Neural cell (in vitro differentiated cells): ENCODE data around the gene UBE2N. TPM values are rescaled to one million over a fixed set of nuclear protein-coding genes. Genes with fewer than 3 reads are reported as not detected.

Source experiments
- H2AFZ ChIP-seq: fragments of 200-600, 300-800 bp; sonication (generic), shearing (Covaris generic); 2 replicates; pipeline ENCODE4 v1.6.0; 2014; ENCODE audit warnings: low read depth, mild to moderate bottlenecking, antibody characterized with exemption, low read length, moderate library complexity
- H3F3A ChIP-seq: fragments of 200-600 bp; shearing (Covaris generic); 2 replicates; pipeline ENCODE4 v1.6.1; 2016; ENCODE audit warnings: mild to moderate bottlenecking, moderate library complexity, mixed read lengths, antibody characterized with exemption, low read length; ENCODE audit not compliant: insufficient read depth, poor library complexity, severe bottlenecking
- H3K27ac ChIP-seq: fragments of 200-600, 300-800 bp; sonication (generic), shearing (Covaris generic); 2 replicates; pipeline ENCODE4 v1.5.1; 2014; ENCODE audit warnings: mild to moderate bottlenecking, low read length, moderate library complexity
- H3K27me3 ChIP-seq: fragments of 300-800, 200-600 bp; sonication (generic), shearing (Covaris generic); 2 replicates; pipeline ENCODE4 v1.6.0; 2014; ENCODE audit warnings: mild to moderate bottlenecking, low read depth, low read length, moderate library complexity; ENCODE audit not compliant: insufficient read depth
- H3K36me3 ChIP-seq: fragments of 300-800, 200-600 bp; sonication (generic), shearing (Covaris generic); 2 replicates; pipeline ENCODE4 v1.5.1; 2014; ENCODE audit warnings: mild to moderate bottlenecking, antibody characterized with exemption, low read length, moderate library complexity; ENCODE audit not compliant: insufficient read depth
- H3K4me2 ChIP-seq: fragments of 300-800, 200-600 bp; sonication (generic), shearing (Covaris generic); 2 replicates; pipeline ENCODE4 v1.6.0; 2014; ENCODE audit warnings: mild to moderate bottlenecking, low read length
- H3K4me3 ChIP-seq: fragments of 300-800, 200-600 bp; sonication (generic), shearing (Covaris generic); 2 replicates; pipeline ENCODE4 v1.5.1; 2014; ENCODE audit warnings: mild to moderate bottlenecking, low read length, moderate library complexity
- H3K79me2 ChIP-seq: fragments of 200-600 bp; shearing (Covaris generic); replicated peaks from 2 replicates; pipeline ENCODE4 v1.6.0; 2014; ENCODE audit warnings: mild to moderate bottlenecking, low read length, moderate library complexity; ENCODE audit not compliant: insufficient read depth
- H3K9ac ChIP-seq: fragments of 300-800, 200-600 bp; sonication (generic), shearing (Covaris generic); 2 replicates; pipeline ENCODE4 v1.6.1; 2016; ENCODE audit warnings: mild to moderate bottlenecking, low read length, mixed read lengths
- H3K9me2 ChIP-seq: fragments of 200-600 bp; shearing (Covaris generic); 2 replicates; pipeline ENCODE4 v1.6.1; 2016; ENCODE audit warnings: mild to moderate bottlenecking, low read length, mixed read lengths; ENCODE audit not compliant: insufficient read depth
- H3K9me3 ChIP-seq: fragments of 200-600, 300-800 bp; sonication (generic), shearing (Covaris generic); 2 replicates; pipeline ENCODE4 v1.6.1; 2016; ENCODE audit warnings: mild to moderate bottlenecking, mixed run types, low read length, moderate library complexity, mixed read lengths
- H4K20me1 ChIP-seq: fragments of 200-600 bp; shearing (Covaris generic); 2 replicates; pipeline ENCODE4 v1.6.1; 2016; ENCODE audit warnings: mild to moderate bottlenecking, mixed run types; ENCODE audit not compliant: insufficient read depth
- CTCF ChIP-seq: fragments of 450-650 bp; IDR thresholded peaks from 2 replicates; pipeline ENCODE4 v1.5.1; 2014; ENCODE audit warnings: antibody characterized with exemption, mild to moderate bottlenecking, moderate library complexity; ENCODE audit not compliant: poor library complexity, severe bottlenecking
- EP300 ChIP-seq: fragments of 450-650 bp; conservative IDR thresholded peaks from 2 replicates; pipeline ENCODE4 v1.6.1; 2014; ENCODE audit warnings: antibody characterized with exemption, mild to moderate bottlenecking, moderate library complexity; ENCODE audit not compliant: poor library complexity, severe bottlenecking
- EZH2 ChIP-seq: fragments of 200-600, 300-800 bp; shearing (Covaris generic), sonication (generic); IDR thresholded peaks from 2 replicates; pipeline ENCODE4 v1.6.1; 2014; ENCODE audit warnings: antibody characterized with exemption, low read length, borderline replicate concordance, mild to moderate bottlenecking; ENCODE audit not compliant: insufficient read depth, poor library complexity, severe bottlenecking
- MXI1 ChIP-seq: fragments of 450-650 bp; conservative IDR thresholded peaks from 2 replicates; pipeline ENCODE4 v1.6.1; 2014; ENCODE audit warnings: antibody characterized with exemption, mild to moderate bottlenecking; ENCODE audit not compliant: poor library complexity, severe bottlenecking
- POLR2AphosphoS5 ChIP-seq: IDR thresholded peaks from 2 replicates; pipeline ENCODE4 v1.6.1; 2012
- RAD21 ChIP-seq: fragments of 450-650 bp; conservative IDR thresholded peaks from 2 replicates; pipeline ENCODE4 v1.6.1; 2014; ENCODE audit warnings: antibody characterized with exemption, mild to moderate bottlenecking, moderate library complexity
- REST ChIP-seq: IDR thresholded peaks from 2 replicates; pipeline ENCODE4 v1.6.1; 2012; ENCODE audit warnings: borderline replicate concordance
- SMC3 ChIP-seq: fragments of 450-650 bp; conservative IDR thresholded peaks from 2 replicates; pipeline ENCODE4 v1.6.1; 2014; ENCODE audit warnings: antibody characterized with exemption, mild to moderate bottlenecking, moderate library complexity; ENCODE audit not compliant: poor library complexity
- TAF1 ChIP-seq: IDR thresholded peaks from 2 replicates; pipeline ENCODE4 v1.6.1; 2012; ENCODE audit warnings: low read depth
- polyA plus RNA-seq: library from polyadenylated mRNA; depleted of rRNA; stranded (reverse); fragments of >200 nt; gene quantifications from 2 replicates; pipeline ENCODE4 v1.2.3, GENCODE V29; 2014

The UBE2N gene
- polyA plus RNA-seq, 1 donor from 2014 or later = 172 TPM

GRCh38 chr12:93459097-93459496 lies 17.4 kb upstream of the UBE2N start:
- Histone ChIP-seq H4K20me1 (no peaks in the 10 kb centered on the region), H2AFZ (no peak overlapping the region), H3K4me3 (no peak overlapping the region), H3K27ac (no peak overlapping the region), H3K36me3 (no peaks in the 10 kb centered on the region), H3K9me2 (no peaks in the 10 kb centered on the region), H3F3A (no peaks in the 10 kb centered on the region), H3K27me3 (no peaks in the 10 kb centered on the region), H3K4me2 (no peak overlapping the region), H3K9me3 (no peaks in the 10 kb centered on the region), H3K9ac (no peak overlapping the region), H3K79me2 (no peaks in the 10 kb centered on the region)
- TF ChIP-seq MXI1 = no peak
- no peak for TF ChIP-seq SMC3
- no peak for TF ChIP-seq TAF1
- no peak for TF ChIP-seq POLR2AphosphoS5
- no peak for TF ChIP-seq RAD21
- TF ChIP-seq EZH2 = no peak
- TF ChIP-seq REST = no peak
- no peak for TF ChIP-seq EP300
- no peak for TF ChIP-seq CTCF

- Histone ChIP-seq H3K36me3 (no peaks in the 10 kb centered on the region), H3F3A (no peaks in the 10 kb centered on the region), H3K27ac (no peak overlapping the region), H3K27me3 (no peaks in the 10 kb centered on the region), H3K9me3 (no peaks in the 10 kb centered on the region), H3K9ac (no peak overlapping the region), H4K20me1 (no peaks in the 10 kb centered on the region), H2AFZ (no peak overlapping the region), H3K4me3 (no peak overlapping the region), H3K4me2 (no peak overlapping the region), H3K79me2 (no peaks in the 10 kb centered on the region), H3K9me2 (no peaks in the 10 kb centered on the region)
- TF ChIP-seq RAD21 (no peak), POLR2AphosphoS5 (no peak), EZH2 (no peak), REST (no peak), CTCF (no peak), EP300 (no peak), TAF1 (no peak), SMC3 (no peak), MXI1 (no peak)
Observed at GRCh38 chr12:93456077-93456476, 14.3 kb upstream of the UBE2N start.
